Activated naive CD4-positive, alpha-beta T cell treated with anti-CD3 and anti-CD28 coated beads, Interleukin-2, amount 10 ng/mL, durations not matched to agents 7 days and 5 days (primary cell): Measurements from ENCODE around the gene GRAP2.

Experiments
- CTCF ChIA-PET: fragments of 350-600 bp; sonication (Branson Sonifier 250); formaldehyde crosslinking; loops from one replicate; lab custom pipeline; 2021; ENCODE audit warnings: antibody characterized with exemption; lab: Charles Lee
- DNase-seq: peaks from one replicate; pipeline ENCODE4 v3.0.0-alpha.2; 2020
- H3K27ac Mint-ChIP-seq: one replicate; pipeline ENCODE4 v1.8.0; 2021; ENCODE audit warnings: mild to moderate bottlenecking, moderate library complexity, mixed read lengths
- H3K27me3 Mint-ChIP-seq: one replicate; pipeline ENCODE4 v1.8.0; 2021; ENCODE audit warnings: mild to moderate bottlenecking, mixed read lengths
- H3K36me3 Mint-ChIP-seq: one replicate; pipeline ENCODE4 v1.8.0; 2021; ENCODE audit warnings: mixed read lengths
- H3K4me1 Mint-ChIP-seq: one replicate; pipeline ENCODE4 v1.8.0; 2021; ENCODE audit warnings: mixed read lengths
- H3K4me3 Mint-ChIP-seq: one replicate; pipeline ENCODE4 v1.8.0; 2021; ENCODE audit warnings: mild to moderate bottlenecking, moderate library complexity, mixed read lengths
- H3K9me3 Mint-ChIP-seq: one replicate; pipeline ENCODE4 v1.8.0; 2021; ENCODE audit warnings: mixed read lengths

Gene GRAP2

DNA sequence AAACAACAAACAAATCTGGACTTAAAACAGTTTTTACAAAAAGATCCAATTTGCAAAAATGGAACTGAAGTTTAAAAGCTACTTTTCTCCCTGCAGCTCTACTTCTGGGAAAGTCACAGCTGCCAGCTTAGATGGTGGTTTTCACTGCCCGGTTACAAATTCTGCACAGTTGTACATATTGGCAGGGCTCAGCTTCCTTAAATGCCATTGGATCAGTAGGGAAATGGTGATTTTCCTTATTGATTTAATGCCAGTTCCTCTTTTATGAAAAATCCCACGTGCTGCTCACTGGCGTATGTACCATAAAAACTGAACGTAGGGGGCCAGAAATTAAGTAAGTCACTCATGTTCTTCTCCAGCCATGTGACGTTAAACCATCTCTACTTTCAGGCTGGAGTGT is 22.8 kb downstream of the GRAP2 start:
- no peak for DNase-seq
- CTCF ChIA-PET, result interaction anchor here (0.9 to 1.4 kb wide), 3 partner anchors 8 to 12 kb away, joined by 3 read pairs; no protein-coding TSS in a partner anchor
- Mint-ChIP-seq H3K36me3 (peaks cover 49% of the 10 kb centered on the region), H3K9me3 (no peaks in the 10 kb centered on the region), H3K27ac (peak overlapping the region; percentile 25), H3K27me3 (no peaks in the 10 kb centered on the region), H3K4me1 (peaks cover 75% of the 10 kb centered on the region), H3K4me3 (peak overlapping the region; percentile 3)

DNA sequence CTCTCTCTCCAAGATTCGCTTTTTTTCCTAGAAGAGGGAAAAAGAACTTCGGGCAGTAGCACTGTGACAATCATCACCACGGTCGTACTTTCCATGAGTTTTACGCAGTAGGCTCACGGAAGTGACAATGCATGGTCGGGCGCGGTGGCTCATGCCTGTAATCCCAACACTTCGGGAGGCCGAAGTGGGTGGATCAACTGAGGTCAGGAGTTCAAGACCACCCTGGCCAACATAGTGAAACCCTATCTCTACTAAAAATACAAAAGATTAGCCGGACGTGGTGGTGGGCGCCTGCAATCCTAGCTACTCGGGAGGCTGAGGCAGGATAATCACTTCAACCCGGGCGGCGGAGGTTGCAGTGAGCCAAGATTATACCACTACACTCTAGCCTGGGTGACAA is 23.4 kb downstream of the GRAP2 start:
- no peaks in the 10 kb centered on the region for H3K9me3 Mint-ChIP-seq
- CTCF ChIA-PET, result interaction anchor here (0.9 to 1.4 kb wide), 3 partner anchors 8 to 13 kb away, joined by 3 read pairs; no protein-coding TSS in a partner anchor
- H3K27ac Mint-ChIP-seq, result no peak overlapping the region
- peaks cover 49% of the 10 kb centered on the region for H3K36me3 Mint-ChIP-seq
- no peak for DNase-seq
- peaks cover 71% of the 10 kb centered on the region for H3K4me1 Mint-ChIP-seq
- peak overlapping the region; percentile 3 for H3K4me3 Mint-ChIP-seq
- no peaks in the 10 kb centered on the region for H3K27me3 Mint-ChIP-seq

DNA sequence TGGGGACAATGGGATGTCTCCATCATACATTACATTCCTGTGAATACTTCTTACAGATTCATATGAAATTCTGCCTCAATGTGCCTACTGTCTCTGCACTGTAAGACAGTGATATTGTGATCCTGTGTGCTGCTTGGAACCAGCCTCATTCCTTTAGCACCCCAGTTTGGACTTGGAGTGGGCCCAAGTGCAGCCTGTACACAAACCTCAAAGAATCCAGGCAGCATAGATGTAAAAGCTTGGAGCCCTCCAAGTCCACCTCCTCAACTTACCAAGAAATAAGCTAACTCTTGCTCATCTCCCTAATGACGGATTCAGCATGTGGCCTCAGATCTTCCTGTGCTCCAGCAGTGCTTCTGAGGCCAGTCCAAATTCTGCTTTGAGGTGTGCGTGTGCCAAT is 24.4 kb downstream of the GRAP2 start:
- no peak for DNase-seq
- Mint-ChIP-seq H3K27ac (no peak overlapping the region), H3K9me3 (no peaks in the 10 kb centered on the region), H3K36me3 (peaks cover 39% of the 10 kb centered on the region), H3K27me3 (no peaks in the 10 kb centered on the region), H3K4me1 (peaks cover 61% of the 10 kb centered on the region), H3K4me3 (no peak overlapping the region)
- CTCF ChIA-PET, result interaction anchor here (0.9 to 1.8 kb wide), 3 partner anchors 7 to 19 kb away, joined by 3 to 7 read pairs (median 3); no protein-coding TSS in a partner anchor

DNA sequence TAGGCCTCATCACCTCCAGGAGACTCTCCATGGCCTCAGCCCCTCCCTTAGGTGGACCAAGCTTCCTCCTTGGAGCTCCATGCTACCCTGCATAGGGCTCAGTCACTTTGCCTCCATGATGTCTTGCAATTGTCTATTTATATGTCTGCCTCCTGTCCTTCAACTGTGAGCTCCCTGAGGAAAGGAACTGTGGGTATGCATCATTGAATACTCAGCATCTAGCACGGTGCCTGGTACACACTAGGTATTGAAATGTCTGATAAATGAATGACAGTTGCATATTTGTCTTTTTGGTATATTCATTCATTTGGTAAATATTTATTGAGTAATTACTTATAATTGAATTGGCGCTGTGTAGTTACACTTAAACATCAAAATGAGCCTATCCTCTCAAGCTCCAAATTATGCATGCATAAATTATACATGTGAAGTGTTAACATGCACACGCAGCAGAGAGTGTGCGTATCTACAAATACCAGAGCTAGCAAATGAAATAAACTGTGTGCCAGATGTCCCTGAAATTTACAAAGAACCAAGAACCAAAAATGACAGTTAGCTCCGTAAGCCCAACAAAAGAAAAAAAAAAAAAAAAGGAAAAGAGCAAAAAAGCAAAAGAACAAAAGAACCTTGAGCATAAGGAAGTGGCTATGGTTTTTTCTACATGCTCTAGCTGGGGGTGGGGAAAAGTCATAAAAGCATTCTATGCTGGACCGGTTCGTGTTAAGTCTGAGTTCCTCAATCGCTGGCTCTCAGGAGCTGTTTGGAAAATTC is 25.2 kb downstream of the GRAP2 start:
- no peak overlapping the region for H3K4me3 Mint-ChIP-seq
- CTCF ChIA-PET, result interaction anchor here (0.6 to 2.2 kb wide), 5 partner anchors 8 to 324 kb away, joined by 3 to 7 read pairs (median 4); no protein-coding TSS in a partner anchor
- no peaks in the 10 kb centered on the region for H3K9me3 Mint-ChIP-seq
- peak; percentile 44 for DNase-seq
- peaks cover 53% of the 10 kb centered on the region for H3K4me1 Mint-ChIP-seq
- no peak overlapping the region for H3K27ac Mint-ChIP-seq
- H3K27me3 Mint-ChIP-seq, result no peaks in the 10 kb centered on the region
- H3K36me3 Mint-ChIP-seq, result peaks cover 33% of the 10 kb centered on the region

DNA sequence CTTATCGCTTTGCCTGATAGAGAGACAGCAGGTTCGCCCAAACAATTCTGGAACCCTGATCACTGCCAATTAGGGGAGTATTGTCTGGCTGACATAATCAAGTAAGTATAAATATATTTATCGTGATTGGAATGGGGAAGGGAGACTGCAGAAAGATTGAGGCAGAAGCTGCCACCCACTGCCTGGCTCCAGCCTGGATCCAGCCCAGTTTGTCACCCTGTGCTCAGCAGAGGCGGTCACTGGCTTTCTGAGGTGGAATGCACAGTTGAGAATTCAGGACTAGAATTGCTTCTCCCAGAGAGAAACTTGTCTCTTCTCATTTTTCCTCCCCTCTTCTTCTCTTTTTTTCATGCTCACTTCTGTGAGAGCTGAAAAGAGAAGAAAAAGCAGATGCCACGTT is 25.9 kb downstream of the GRAP2 start:
- H3K27ac Mint-ChIP-seq, result no peak overlapping the region
- peaks cover 48% of the 10 kb centered on the region for H3K4me1 Mint-ChIP-seq
- no peaks in the 10 kb centered on the region for H3K27me3 Mint-ChIP-seq
- H3K4me3 Mint-ChIP-seq, result no peak overlapping the region
- CTCF ChIA-PET, result interaction anchor here (0.6 to 2.2 kb wide), 5 partner anchors 9 to 325 kb away, joined by 3 to 7 read pairs (median 4); no protein-coding TSS in a partner anchor
- no peaks in the 10 kb centered on the region for H3K9me3 Mint-ChIP-seq
- no peak for DNase-seq
- peaks cover 33% of the 10 kb centered on the region for H3K36me3 Mint-ChIP-seq

DNA sequence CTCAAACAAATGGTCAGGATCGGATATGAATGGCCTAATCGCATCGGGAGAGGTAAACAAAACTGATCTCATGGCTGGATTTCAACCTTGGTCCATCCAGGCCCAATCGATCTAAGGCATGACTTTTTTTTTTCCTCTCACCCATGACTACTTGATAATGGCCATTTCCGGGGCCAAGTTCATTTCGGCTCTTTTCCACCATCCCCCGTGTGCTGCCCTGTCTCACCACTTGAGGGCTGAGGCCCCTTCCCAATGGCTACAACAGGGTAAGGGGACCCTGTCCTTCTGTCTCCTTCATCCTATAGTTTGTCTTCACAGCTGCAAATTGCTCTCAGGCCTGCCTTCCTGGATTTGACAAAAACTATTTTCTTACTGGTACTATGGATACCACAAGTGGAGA is 26.7 kb downstream of the GRAP2 start:
- H3K27me3 Mint-ChIP-seq, result no peaks in the 10 kb centered on the region
- H3K4me1 Mint-ChIP-seq, result peaks cover 40% of the 10 kb centered on the region
- H3K27ac Mint-ChIP-seq, result no peak overlapping the region
- CTCF ChIA-PET, result interaction anchor here (0.7 to 2.2 kb wide), 4 partner anchors 10 to 383 kb away, joined by 3 to 7 read pairs (median 4); no protein-coding TSS in a partner anchor
- peak; percentile 49 for DNase-seq
- H3K4me3 Mint-ChIP-seq, result no peak overlapping the region
- H3K9me3 Mint-ChIP-seq, result no peaks in the 10 kb centered on the region
- H3K36me3 Mint-ChIP-seq, result peaks cover 26% of the 10 kb centered on the region

DNA sequence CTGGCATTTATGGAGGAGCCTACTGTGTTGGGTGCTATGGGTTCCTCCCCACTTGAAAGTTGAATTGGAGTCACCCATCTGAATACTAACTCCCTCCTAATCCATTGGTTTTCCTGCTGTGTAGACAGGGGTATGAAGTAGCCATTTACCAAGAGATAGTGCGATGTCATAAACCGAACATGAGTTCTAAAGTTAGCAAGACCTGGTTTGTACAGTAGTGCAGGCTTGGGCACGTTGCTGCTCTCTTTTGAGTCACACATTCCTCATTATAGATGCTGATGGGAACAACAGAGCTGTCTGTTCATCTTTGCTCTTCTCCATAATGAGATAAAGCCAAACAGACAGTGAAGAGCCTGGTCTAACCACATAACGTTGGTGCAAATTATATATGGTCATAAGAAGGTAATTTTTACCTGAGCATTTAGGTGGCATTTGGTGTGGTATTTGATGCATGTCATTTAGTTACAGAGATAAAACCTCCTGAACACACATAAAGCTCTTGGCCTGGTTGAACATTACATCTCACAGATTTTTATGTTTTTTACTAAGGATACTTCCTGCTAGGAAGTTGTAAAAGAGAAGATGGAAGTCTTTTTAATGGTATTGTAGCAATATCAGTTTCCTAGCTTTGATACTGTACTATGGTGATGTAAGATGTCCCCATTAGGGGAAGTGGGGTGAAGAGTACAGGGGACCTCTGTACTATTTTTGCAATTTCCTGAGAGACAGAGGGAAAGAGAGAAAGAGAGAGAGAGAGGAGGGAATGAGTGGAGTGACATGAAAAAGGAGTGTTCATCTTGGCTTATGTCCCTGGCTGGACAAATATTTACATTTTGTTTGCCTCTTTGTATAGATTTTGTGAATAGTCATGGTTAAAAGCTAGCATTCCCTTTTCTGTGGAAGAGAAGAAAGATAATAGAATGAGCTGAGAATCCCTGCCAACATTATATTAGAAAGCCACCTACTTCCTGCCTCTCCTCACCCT is 27.9 kb downstream of the GRAP2 start:
- Mint-ChIP-seq H3K4me1 (peaks cover 40% of the 10 kb centered on the region), H3K4me3 (no peak overlapping the region), H3K9me3 (no peaks in the 10 kb centered on the region), H3K36me3 (peaks cover 30% of the 10 kb centered on the region), H3K27me3 (no peaks in the 10 kb centered on the region), H3K27ac (no peak overlapping the region)
- no peak for DNase-seq
- CTCF ChIA-PET, result interaction anchor here (0.7 to 2.2 kb wide), 6 partner anchors 9 to 385 kb away, joined by 3 to 7 read pairs (median 4); no protein-coding TSS in a partner anchor

DNA sequence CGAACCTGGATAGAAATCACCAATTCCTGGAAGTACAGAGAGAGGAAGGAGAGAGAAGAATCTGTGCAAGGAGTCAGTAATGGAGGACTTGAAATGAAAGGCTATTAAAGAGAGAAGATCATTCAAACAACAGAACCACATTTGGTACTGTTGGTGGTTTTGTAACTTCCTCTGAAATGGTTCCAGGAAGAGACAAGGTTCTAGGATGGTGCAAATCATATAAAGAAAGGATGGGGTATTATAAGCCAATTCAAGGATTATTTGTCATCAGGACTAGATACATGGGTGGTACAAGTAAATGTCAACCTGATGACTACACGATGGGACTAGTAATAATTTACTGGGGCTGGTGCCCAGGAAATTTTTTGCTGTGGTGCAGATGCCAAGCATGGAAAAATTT is 30.4 kb downstream of the GRAP2 start:
- H3K27ac Mint-ChIP-seq, result no peak overlapping the region
- peaks cover 40% of the 10 kb centered on the region for H3K4me1 Mint-ChIP-seq
- H3K27me3 Mint-ChIP-seq, result no peaks in the 10 kb centered on the region
- no peak overlapping the region for H3K4me3 Mint-ChIP-seq
- no peaks in the 10 kb centered on the region for H3K9me3 Mint-ChIP-seq
- peaks cover 28% of the 10 kb centered on the region for H3K36me3 Mint-ChIP-seq
- CTCF ChIA-PET, result interaction anchor here (1.1 kb wide), 1 partner anchor 11 kb away, joined by 10 read pairs; no protein-coding TSS in a partner anchor
- no peak for DNase-seq

DNA sequence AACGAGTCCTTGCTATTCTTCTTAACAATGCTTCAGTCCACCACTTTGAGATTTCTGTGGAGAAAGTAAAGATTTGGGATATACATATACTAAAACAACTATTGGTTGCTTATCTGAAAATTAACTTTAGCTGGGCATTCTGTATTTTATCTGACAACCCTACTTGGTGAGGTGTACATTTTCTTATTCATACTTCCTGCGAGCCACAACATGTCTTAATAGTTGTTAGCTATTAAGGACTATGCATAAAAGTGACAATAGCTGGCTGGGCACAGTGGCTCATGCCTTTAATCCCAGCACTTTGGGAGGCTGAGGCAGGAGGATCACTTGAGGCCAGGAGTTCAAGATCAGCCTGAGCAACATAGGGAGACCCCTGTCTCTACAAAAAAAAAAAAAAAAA is 31.3 kb downstream of the GRAP2 start:
- no peak for DNase-seq
- Mint-ChIP-seq H3K27me3 (no peaks in the 10 kb centered on the region), H3K9me3 (no peaks in the 10 kb centered on the region), H3K27ac (no peak overlapping the region), H3K36me3 (peaks cover 31% of the 10 kb centered on the region), H3K4me1 (peaks cover 47% of the 10 kb centered on the region), H3K4me3 (peak overlapping the region; percentile 26)
- CTCF ChIA-PET, result interaction anchor here (0.7 to 2.9 kb wide), 11 partner anchors 8 to 159 kb away, joined by 3 to 17 read pairs (median 4); partner anchors contain the start of gene GRAP2

DNA sequence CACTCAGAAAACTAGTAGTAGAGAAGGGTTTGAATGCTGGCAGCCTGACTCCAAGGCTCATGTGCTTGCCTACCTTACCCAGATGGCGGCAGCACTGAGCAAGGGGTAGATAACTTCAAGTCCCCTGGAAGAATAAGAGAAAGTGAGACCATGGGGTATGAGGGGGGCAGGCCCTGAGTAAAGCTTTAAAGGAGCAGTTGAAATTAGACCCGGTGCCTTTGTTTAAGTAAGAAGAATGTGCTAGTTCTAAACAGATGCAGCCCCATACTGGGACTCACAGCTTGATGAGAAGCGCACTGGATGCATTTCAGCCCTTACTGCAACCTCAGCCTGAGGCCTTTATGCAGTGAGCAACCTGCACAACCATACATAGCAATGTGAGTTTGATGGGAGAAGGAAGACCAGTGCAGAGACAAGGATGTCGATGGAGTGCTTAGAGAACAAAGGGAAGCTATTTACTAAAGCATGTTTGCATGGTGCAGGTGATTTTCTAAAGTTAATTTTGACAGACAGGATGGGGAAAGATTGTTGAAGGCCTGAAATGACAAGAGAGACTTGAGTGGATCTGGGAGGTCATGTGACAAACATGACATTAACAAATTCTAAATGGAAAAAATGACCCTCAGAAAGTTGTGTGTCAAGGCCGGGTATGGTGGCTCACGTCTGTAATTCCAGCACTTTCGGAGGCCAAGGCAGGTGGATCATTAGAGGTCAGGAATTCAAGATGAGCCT is 32.2 kb downstream of the GRAP2 start:
- peaks cover 35% of the 10 kb centered on the region for H3K36me3 Mint-ChIP-seq
- H3K4me3 Mint-ChIP-seq, result peak overlapping the region; percentile 68
- H3K27me3 Mint-ChIP-seq, result no peaks in the 10 kb centered on the region
- CTCF ChIA-PET, result interaction anchor here (0.8 to 2.9 kb wide), 20 partner anchors 8 to 371 kb away, joined by 3 to 17 read pairs (median 4); partner anchors contain the start of gene GRAP2
- no peaks in the 10 kb centered on the region for H3K9me3 Mint-ChIP-seq
- H3K4me1 Mint-ChIP-seq, result peaks cover 56% of the 10 kb centered on the region
- peak; percentile 72 for DNase-seq
- H3K27ac Mint-ChIP-seq, result peak overlapping the region; percentile 89

DNA sequence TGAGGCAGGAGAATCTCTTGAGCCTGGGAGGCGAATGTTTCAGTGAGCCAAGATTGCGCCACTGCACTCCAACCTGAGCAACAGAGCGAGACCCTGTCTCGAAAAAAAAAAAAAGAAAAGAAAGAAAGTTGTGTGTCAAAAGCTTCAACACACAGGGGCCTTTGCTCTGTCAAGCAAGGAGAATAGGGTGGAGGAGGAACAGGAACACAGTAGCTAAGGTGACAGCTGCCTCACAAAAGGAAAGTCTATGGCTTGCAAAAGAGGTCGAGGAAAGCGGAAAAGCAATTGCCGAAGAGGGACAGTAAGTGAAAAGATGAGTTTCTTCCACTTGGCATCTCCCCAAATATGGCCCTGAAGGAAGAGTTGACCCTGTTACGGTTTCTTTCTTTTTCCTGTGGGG is 32.9 kb downstream of the GRAP2 start:
- H3K4me3 Mint-ChIP-seq, result peak overlapping the region; percentile 68
- peak overlapping the region; percentile 89 for H3K27ac Mint-ChIP-seq
- CTCF ChIA-PET, result interaction anchor here (0.8 to 2.9 kb wide), 14 partner anchors 9 to 371 kb away, joined by 3 to 17 read pairs (median 4); no protein-coding TSS in a partner anchor

DNA sequence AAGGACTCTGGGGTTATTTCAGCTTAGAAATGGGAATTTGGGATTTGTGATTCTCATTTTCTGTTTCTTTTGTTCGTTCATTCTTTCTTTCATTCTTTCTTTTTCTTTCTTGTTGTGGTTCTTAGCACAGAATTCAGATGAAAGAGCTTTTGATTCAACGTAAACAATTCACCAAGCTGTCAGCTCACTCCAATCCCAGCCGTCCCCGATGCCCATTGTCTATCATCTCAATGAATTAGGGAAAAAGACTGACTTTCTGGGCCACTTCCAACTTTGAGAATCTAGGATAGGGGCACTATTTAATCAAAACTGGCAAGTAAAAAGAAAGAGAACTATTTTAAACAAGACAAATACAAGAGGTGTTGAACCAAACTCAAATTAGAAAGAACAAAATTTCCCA is 34.2 kb downstream of the GRAP2 start:
- H3K9me3 Mint-ChIP-seq, result no peaks in the 10 kb centered on the region
- peaks cover 72% of the 10 kb centered on the region for H3K4me1 Mint-ChIP-seq
- H3K36me3 Mint-ChIP-seq, result peaks cover 44% of the 10 kb centered on the region
- H3K27ac Mint-ChIP-seq, result peak overlapping the region; percentile 89
- DNase-seq, result no peak
- peak overlapping the region; percentile 68 for H3K4me3 Mint-ChIP-seq
- CTCF ChIA-PET, result interaction anchor here (0.6 to 1.4 kb wide), 4 partner anchors 14 to 358 kb away, joined by 3 read pairs; no protein-coding TSS in a partner anchor
- H3K27me3 Mint-ChIP-seq, result no peaks in the 10 kb centered on the region

More for the DNA sequence above, 32.9 kb downstream of the GRAP2 start:
- Mint-ChIP-seq H3K27me3 (no peaks in the 10 kb centered on the region), H3K36me3 (peaks cover 39% of the 10 kb centered on the region), H3K9me3 (no peaks in the 10 kb centered on the region), H3K4me1 (peaks cover 62% of the 10 kb centered on the region)
- no peak for DNase-seq

DNA sequence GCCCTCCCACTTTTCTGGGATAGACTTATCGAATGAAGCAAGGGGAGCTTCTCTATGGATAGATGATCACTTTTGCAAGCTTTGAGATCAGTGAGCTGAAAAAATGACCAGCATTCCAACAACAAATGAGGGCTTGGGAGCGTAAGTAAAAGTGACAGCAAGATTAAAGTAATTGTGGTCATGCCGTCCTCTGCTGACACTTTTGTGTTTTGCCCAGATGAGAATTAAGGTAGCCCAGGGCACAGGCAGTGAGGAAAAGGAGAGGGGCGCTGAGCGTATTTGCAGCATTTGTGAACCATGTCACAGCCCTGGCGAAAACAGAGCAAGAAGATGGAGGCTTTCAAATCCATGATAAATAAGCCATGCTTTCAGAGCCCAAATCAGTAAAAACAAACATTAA is 34.7 kb downstream of the GRAP2 start:
- no peaks in the 10 kb centered on the region for H3K9me3 Mint-ChIP-seq
- DNase-seq, result no peak
- peaks cover 46% of the 10 kb centered on the region for H3K36me3 Mint-ChIP-seq
- H3K27me3 Mint-ChIP-seq, result no peaks in the 10 kb centered on the region
- H3K27ac Mint-ChIP-seq, result peak overlapping the region; percentile 77
- H3K4me1 Mint-ChIP-seq, result peaks cover 77% of the 10 kb centered on the region
- peak overlapping the region; percentile 64 for H3K4me3 Mint-ChIP-seq
- CTCF ChIA-PET, result interaction anchor here (0.8 to 1.4 kb wide), 2 partner anchors 15 to 90 kb away, joined by 3 read pairs; no protein-coding TSS in a partner anchor
